Neuronal stem cell (in vitro differentiated cells): Measurements from ENCODE around the gene IFT22.
"Not testable (repeated sequence)": the region's sequence is repeated elsewhere in the genome, so short reads cannot be mapped to it uniquely, and the experiment has no call there.

Source experiments
- DNase-seq: peaks from one replicate; pipeline ENCODE4 v3.0.0-alpha.2; 2013; ENCODE audit warnings: low spot score
- H2AFZ ChIP-seq: one replicate; pipeline ENCODE4 v1.6.1; 2013; ENCODE audit warnings: mild to moderate bottlenecking, low read length, inconsistent platforms
- H2AK5ac ChIP-seq: 2 replicates; pipeline ENCODE4 v1.6.1; 2013; ENCODE audit warnings: low read depth, mild to moderate bottlenecking, inconsistent platforms, low read length, moderate library complexity, mixed read lengths
- H2BK120ac ChIP-seq: 2 replicates; pipeline ENCODE4 v1.6.1; 2013; ENCODE audit warnings: low read depth, mild to moderate bottlenecking, inconsistent platforms, low read length, moderate library complexity, mixed read lengths
- H2BK12ac ChIP-seq: one replicate; pipeline ENCODE4 v1.6.1; 2013; ENCODE audit warnings: low read length, inconsistent platforms
- H2BK15ac ChIP-seq: 2 replicates; pipeline ENCODE4 v1.6.1; 2013; ENCODE audit warnings: mild to moderate bottlenecking, low read length, inconsistent platforms, mixed read lengths
- H2BK5ac ChIP-seq: one replicate; pipeline ENCODE4 v1.6.1; 2013; ENCODE audit warnings: inconsistent platforms, mild to moderate bottlenecking, low read length, moderate library complexity
- H3K14ac ChIP-seq: one replicate; pipeline ENCODE4 v1.6.1; 2013; ENCODE audit warnings: low read length, inconsistent platforms
- H3K18ac ChIP-seq: 2 replicates; pipeline ENCODE4 v1.6.1; 2013; ENCODE audit warnings: low read length, inconsistent platforms
- H3K23ac ChIP-seq: 2 replicates; pipeline ENCODE4 v1.6.1; 2013; ENCODE audit warnings: low read depth, mild to moderate bottlenecking, mixed read lengths, low read length, inconsistent platforms; ENCODE audit not compliant: poor library complexity
- H3K27ac ChIP-seq: replicated peaks from 3 replicates; pipeline ENCODE4 v1.5.1; 2013; ENCODE audit warnings: low read length, inconsistent platforms
- H3K27me3 ChIP-seq, 3 experiments: 2 replicates each; pipeline ENCODE4 v1.6.1; 2013; ENCODE audit warnings: low read length in 3 of 3, mild to moderate bottlenecking in 2 of 3, inconsistent platforms in 1 of 3, low read depth in 1 of 3, mixed read lengths in 1 of 3, moderate library complexity in 1 of 3; ENCODE audit not compliant: control insufficient read depth in 3 of 3, insufficient read depth in 3 of 3
- H3K36me3 ChIP-seq, 2 donors: replicated peaks in 1 of 2; 2 replicates each; pipeline ENCODE4 v1.6.1; 2013; ENCODE audit warnings: low read length in 2 of 2; ENCODE audit not compliant: control insufficient read depth in 2 of 2, insufficient read depth in 2 of 2
- H3K4ac ChIP-seq: 2 replicates; pipeline ENCODE4 v1.6.1; 2013; ENCODE audit warnings: inconsistent platforms, mild to moderate bottlenecking, low read length, moderate library complexity
- H3K4me1 ChIP-seq, 2 donors: 1 replicate in 1 of 2; 2 replicates in 1 of 2; pipeline ENCODE4 v1.6.1; 2013; ENCODE audit warnings: low read length in 2 of 2, low read depth in 1 of 2; ENCODE audit not compliant: control insufficient read depth in 2 of 2, insufficient read depth in 1 of 2
- H3K4me2 ChIP-seq: one replicate; pipeline ENCODE4 v1.6.1; 2013; ENCODE audit warnings: mild to moderate bottlenecking, low read length, inconsistent platforms; ENCODE audit not compliant: insufficient read depth, poor library complexity, severe bottlenecking
- H3K4me3 ChIP-seq, 2 donors: 2 replicates each; pipeline ENCODE4 v1.5.1; 2013; ENCODE audit warnings: low read length in 2 of 2, mild to moderate bottlenecking in 2 of 2, inconsistent platforms in 1 of 2, moderate library complexity in 1 of 2
- H3K79me1 ChIP-seq: one replicate; pipeline ENCODE4 v1.6.1; 2013; ENCODE audit warnings: low read depth, mild to moderate bottlenecking, inconsistent platforms, low read length, moderate library complexity
- H3K9ac ChIP-seq: one replicate; pipeline ENCODE4 v1.6.1; 2013; ENCODE audit warnings: mild to moderate bottlenecking, low read depth, low read length, inconsistent platforms; ENCODE audit not compliant: poor library complexity
- H3K9me3 ChIP-seq, 2 donors: replicated peaks in 1 of 2; 2 replicates each; pipeline versions ENCODE3 to v1.6.1; 2013; ENCODE audit warnings: low read length in 2 of 2, mild to moderate bottlenecking in 2 of 2, inconsistent platforms in 1 of 2, low read depth in 1 of 2, mixed read lengths in 1 of 2, moderate library complexity in 1 of 2; ENCODE audit not compliant: control insufficient read depth in 2 of 2, insufficient read depth in 1 of 2
- H4K8ac ChIP-seq: one replicate; pipeline ENCODE4 v1.6.1; 2013; ENCODE audit warnings: low read depth, mild to moderate bottlenecking, inconsistent platforms, low read length, moderate library complexity
- H4K91ac ChIP-seq: one replicate; pipeline ENCODE4 v1.6.1; 2013; ENCODE audit warnings: low read length, low read depth, mild to moderate bottlenecking, inconsistent platforms; ENCODE audit not compliant: poor library complexity
- whole genome bisulfite sequencing, 2 donors: extraction: QIAGEN DNeasy Blood & Tissue Kit; methylation state at CpG; one replicate each; pipeline ENCODE4 v1.1.7; 2013; ENCODE audit warnings: missing lambda C conversion rate in 2 of 2, mixed read lengths in 1 of 2; ENCODE audit not compliant: insufficient read length in 2 of 2, insufficient replicate concordance in 1 of 2; ENCODE audit errors: extremely low coverage in 2 of 2; 5-methylcytosine and 5-hydroxymethylcytosine counted together

Gene IFT22

GRCh38 chr7:101271021-101271420 is 50.6 kb downstream of the IFT22 start:
- peaks cover 7 to 8% of the 10 kb centered on the region in 2 donors for H3K4me1 ChIP-seq
- no peak overlapping the region for H3K4me3 ChIP-seq
- H3K18ac ChIP-seq = no peak overlapping the region
- H3K79me1 ChIP-seq = no peaks in the 10 kb centered on the region
- no peaks in the 10 kb centered on the region for H3K27me3 ChIP-seq
- no peak overlapping the region for H3K4ac ChIP-seq
- no peak overlapping the region for H3K23ac ChIP-seq
- no peak overlapping the region for H2BK5ac ChIP-seq
- H3K14ac ChIP-seq = no peak overlapping the region
- no peak for DNase-seq
- H3K9me3 ChIP-seq = no peaks in the 10 kb centered on the region
- no peak overlapping the region for H2BK120ac ChIP-seq
- H3K4me2 ChIP-seq = no peak overlapping the region
- no peak overlapping the region for H4K91ac ChIP-seq
- no peak overlapping the region for H3K27ac ChIP-seq
- no peak overlapping the region for H2AK5ac ChIP-seq
- H2BK12ac ChIP-seq = no peak overlapping the region
- no peak overlapping the region for H4K8ac ChIP-seq
- H3K9ac ChIP-seq = no peak overlapping the region
- no peak overlapping the region for H2BK15ac ChIP-seq
- H2AFZ ChIP-seq = no peak overlapping the region
- no peaks in the 10 kb centered on the region for H3K36me3 ChIP-seq
- no CpG with 5 or more reads among the region's 5 CpGs for WGBS, 2 donors

- H3K27ac ChIP-seq = no peak overlapping the region
- peak overlapping the region; percentile 6 for H3K23ac ChIP-seq
- no peaks in the 10 kb centered on the region for H3K36me3 ChIP-seq
- no peaks in the 10 kb centered on the region for H3K79me1 ChIP-seq
- H3K9ac ChIP-seq = no peak overlapping the region
- no peaks in the 10 kb centered on the region for H3K9me3 ChIP-seq
- no peak overlapping the region for H3K14ac ChIP-seq
- no peak overlapping the region for H3K4me2 ChIP-seq
- no peaks in the 10 kb centered on the region for H3K27me3 ChIP-seq
- no peak overlapping the region for H3K18ac ChIP-seq
- no peak overlapping the region for H3K4ac ChIP-seq
- DNase-seq = no peak
- no peak overlapping the region for H2AFZ ChIP-seq
- H2BK15ac ChIP-seq = no peak overlapping the region
- no peak overlapping the region for H2BK5ac ChIP-seq
- peaks cover 7 to 8% of the 10 kb centered on the region in 2 donors for H3K4me1 ChIP-seq
- H2AK5ac ChIP-seq = no peak overlapping the region
- H3K4me3 ChIP-seq = peak overlapping the region in 1 of 2 donors; percentile 65
- WGBS, 2 donors = no CpG with 5 or more reads among the region's 21 CpGs
- H2BK120ac ChIP-seq = no peak overlapping the region
- no peak overlapping the region for H4K91ac ChIP-seq
- no peak overlapping the region for H2BK12ac ChIP-seq
- H4K8ac ChIP-seq = no peak overlapping the region
Observed at GRCh38 chr7:101269664-101270063, 51.9 kb downstream of the IFT22 start.

GRCh38 chr7:101265622-101266516 is 55.7 kb downstream of the IFT22 start:
- no peak overlapping the region for H4K91ac ChIP-seq
- no peaks in the 10 kb centered on the region for H3K9me3 ChIP-seq
- H3K14ac ChIP-seq = no peak overlapping the region
- no peaks in the 10 kb centered on the region for H3K4me1 ChIP-seq
- no peak overlapping the region for H2BK120ac ChIP-seq
- H4K8ac ChIP-seq = no peak overlapping the region
- H3K27ac ChIP-seq = no peak overlapping the region
- no peaks in the 10 kb centered on the region for H3K79me1 ChIP-seq
- WGBS, 2 donors = no CpG with 5 or more reads among the region's 17 CpGs
- H3K36me3 ChIP-seq = no peaks in the 10 kb centered on the region
- H3K9ac ChIP-seq = no peak overlapping the region
- H2AK5ac ChIP-seq = no peak overlapping the region
- no peak overlapping the region for H3K23ac ChIP-seq
- H3K27me3 ChIP-seq = no peaks in the 10 kb centered on the region
- H3K4me2 ChIP-seq = no peak overlapping the region
- H3K4ac ChIP-seq = no peak overlapping the region
- no peak overlapping the region for H2BK12ac ChIP-seq
- H3K18ac ChIP-seq = no peak overlapping the region
- H2AFZ ChIP-seq = no peak overlapping the region
- no peak overlapping the region for H2BK15ac ChIP-seq
- H2BK5ac ChIP-seq = no peak overlapping the region
- no peak overlapping the region for H3K4me3 ChIP-seq
- DNase-seq = no peak

GRCh38 chr7:101264102-101264706 is 57.4 kb downstream of the IFT22 start:
- not testable (repeated sequence) for H2BK120ac ChIP-seq, H3K14ac ChIP-seq, H3K27ac ChIP-seq, H3K4ac ChIP-seq, H3K36me3 ChIP-seq, H3K9ac ChIP-seq, H3K27me3 ChIP-seq, H3K4me3 ChIP-seq, H3K79me1 ChIP-seq, H4K91ac ChIP-seq, H4K8ac ChIP-seq, DNase-seq, H3K4me1 ChIP-seq, H3K23ac ChIP-seq, H3K4me2 ChIP-seq, H2BK12ac ChIP-seq, H2BK15ac ChIP-seq, H2BK5ac ChIP-seq, H3K9me3 ChIP-seq
- peak overlapping the region; percentile 11 for H2AK5ac ChIP-seq
- H2AFZ ChIP-seq = peak overlapping the region; percentile 8
- peak overlapping the region; percentile 35 for H3K18ac ChIP-seq
- WGBS, 2 donors = no CpG with 5 or more reads among the region's 6 CpGs
